ENCODE results near the gene OR52N2. TPM values are rescaled to one million over a fixed set of nuclear protein-coding genes. Genes with fewer than 3 reads are reported as not detected.

The OR52N2 gene
- total and polyA plus RNA-seq, 12 donors = not detected

GRCh38 chr11:5833446-5833845 is 24.7 kb downstream of the OR52N2 start:
- Histone ChIP-seq H3K27ac (no peak overlapping the region), H3K4me3 (no peak overlapping the region), H3K4me1 (replicated peaks in 1 of 2) (no peaks in the 10 kb centered on the region), H3K9me3 (replicated peaks in 1 of 3) (no peaks in the 10 kb centered on the region), H3K27me3 (no peaks in the 10 kb centered on the region), H3K36me3 (replicated peaks in 1 of 2) (no peaks in the 10 kb centered on the region)
- WGBS, 4 donors = 40 to 50% (median 46%) methylated on average over 2 of the region's 2 CpGs
- no peak for DNase-seq
- TF ChIP-seq POLR2A (IDR thresholded peaks at IDR 0.05) = no peak
- TF ChIP-seq CTCF (IDR thresholded peaks at IDR 0.05) = no peak
- intact Hi-C loops (cut with DNase I) = no loop called here

- WGBS, 4 donors = 74 to 97% (median 83%) methylated on average over 2 of the region's 2 CpGs
- no peak for DNase-seq
- Histone ChIP-seq H3K4me3 (no peak overlapping the region), H3K9me3 (replicated peaks in 1 of 3) (no peaks in the 10 kb centered on the region), H3K4me1 (replicated peaks in 1 of 2) (no peaks in the 10 kb centered on the region), H3K27me3 (no peaks in the 10 kb centered on the region), H3K27ac (no peak overlapping the region), H3K36me3 (replicated peaks in 1 of 2) (no peaks in the 10 kb centered on the region)
- intact Hi-C loops (cut with DNase I) = no loop called here
- no peak for TF ChIP-seq CTCF (IDR thresholded peaks at IDR 0.05)
- TF ChIP-seq POLR2A (IDR thresholded peaks at IDR 0.05) = no peak
Measured at GRCh38 chr11:5837695-5838094, 29.0 kb downstream of the OR52N2 start.

- H3K36me3 ChIP-seq (replicated peaks in 1 of 2) = no peaks in the 10 kb centered on the region
- no peaks in the 10 kb centered on the region for H3K27me3 ChIP-seq
- no peaks in the 10 kb centered on the region for H3K4me1 ChIP-seq (replicated peaks in 1 of 2)
- intact Hi-C loops (cut with DNase I) = no loop called here
- TF ChIP-seq CTCF (IDR thresholded peaks at IDR 0.05) (no peak), POLR2A (IDR thresholded peaks at IDR 0.05) (no peak)
- no peak within 1 kb of the TSS for H3K4me3 ChIP-seq
- WGBS, 4 donors = 23 to 86% (median 54%) methylated on average over 1 of the region's 1 CpG
- H3K27ac ChIP-seq = no peak within 1 kb of the TSS
- DNase-seq = no peak
- H3K9me3 ChIP-seq (replicated peaks in 1 of 3) = no peaks in the 10 kb centered on the region
Measured at GRCh38 chr11:5841797-5842196, 33.1 kb downstream of the OR52N2 start, which contains the start of gene OR52E6. Gene OR52E6, minus strand, starts transcription at chr11:5841897. Its CDS starts 0 bp downstream, at chr11:5841897.

GRCh38 chr11:5846701-5847100 is 38.0 kb downstream of the OR52N2 start:
- no peak for DNase-seq
- intact Hi-C loops (cut with DNase I) = no loop called here
- no peak overlapping the region for H3K27ac ChIP-seq
- no peaks in the 10 kb centered on the region for H3K27me3 ChIP-seq
- TF ChIP-seq POLR2A (IDR thresholded peaks at IDR 0.05) (no peak), CTCF (IDR thresholded peaks at IDR 0.05) (no peak)
- H3K4me1 ChIP-seq (replicated peaks in 1 of 2) = no peaks in the 10 kb centered on the region
- no peaks in the 10 kb centered on the region for H3K36me3 ChIP-seq (replicated peaks in 1 of 2)
- 46 to 66% (median 53%) methylated on average over 1 of the region's 1 CpG for WGBS, 4 donors
- H3K9me3 ChIP-seq (replicated peaks in 1 of 3) = no peaks in the 10 kb centered on the region
- H3K4me3 ChIP-seq = no peak overlapping the region

Data from adrenal gland (tissue), 12 donors.